OCI-LY3 (cell line): ENCODE data around the gene SECTM1.

Experiments used
- CTCF ChIP-seq: fragments of 200-600, 300-600 bp; sonication (generic); IDR thresholded peaks from 2 replicates; pipeline ENCODE4 v1.5.1; 2014; ENCODE audit warnings: antibody characterized with exemption, low read length, low read depth
- EZH2phosphoT487 ChIP-seq: fragments of 200-600 bp; shearing (Covaris generic); IDR thresholded peaks from 2 replicates; pipeline ENCODE4 v1.6.1; 2018; ENCODE audit warnings: antibody characterized with exemption, mixed run types, low read depth

GRCh38 chr17:82278786-82279391 is 54.7 kb downstream of the SECTM1 start:
- TF ChIP-seq CTCF (no peak), EZH2phosphoT487 (no peak)
